D721Med (cell line): ENCODE results near the gene ANKRD22.

Source experiments
- DNase-seq: peaks from one replicate; pipeline ENCODE4 v3.0.0; 2011; ENCODE audit warnings: low spot score; ENCODE audit not compliant: insufficient read length
- FAIRE-seq: peaks from 2 replicates; lab custom pipeline; 2011; peaks lifted over from hg19 to GRCh38; lab: Jason Lieb, UNC
- TF ChIP-seq, protein P1 (sequence below): IDR thresholded peaks from 2 replicates; pipeline ENCODE4 v1.5.1; 2012; ENCODE audit warnings: mild to moderate bottlenecking, control low read depth; ENCODE audit not compliant: insufficient read depth; ENCODE audit errors: missing control alignments

The ANKRD22 gene

DNA sequence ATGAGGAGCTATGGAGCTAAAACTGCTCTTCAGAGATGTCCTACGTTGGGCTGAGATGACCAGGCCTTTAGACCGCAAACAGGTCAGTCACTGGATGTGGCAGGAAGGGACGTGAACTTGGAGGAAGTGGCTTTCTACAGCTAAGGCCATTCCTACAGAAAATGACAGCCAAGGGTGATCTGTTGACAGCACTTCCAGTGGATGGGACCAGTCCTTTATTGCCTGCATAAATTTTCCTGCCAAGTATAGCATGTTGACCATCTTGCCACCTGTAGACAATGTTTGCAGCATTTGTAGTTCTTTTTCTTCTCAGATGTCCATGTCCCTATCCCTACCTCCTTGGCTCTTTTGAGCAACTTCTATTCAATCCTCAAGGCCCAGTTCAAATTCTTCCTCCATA lies 45.7 kb downstream of the ANKRD22 start:
- DNase-seq (no peak), FAIRE-seq (no peak)
- TF ChIP-seq, protein P1, sequence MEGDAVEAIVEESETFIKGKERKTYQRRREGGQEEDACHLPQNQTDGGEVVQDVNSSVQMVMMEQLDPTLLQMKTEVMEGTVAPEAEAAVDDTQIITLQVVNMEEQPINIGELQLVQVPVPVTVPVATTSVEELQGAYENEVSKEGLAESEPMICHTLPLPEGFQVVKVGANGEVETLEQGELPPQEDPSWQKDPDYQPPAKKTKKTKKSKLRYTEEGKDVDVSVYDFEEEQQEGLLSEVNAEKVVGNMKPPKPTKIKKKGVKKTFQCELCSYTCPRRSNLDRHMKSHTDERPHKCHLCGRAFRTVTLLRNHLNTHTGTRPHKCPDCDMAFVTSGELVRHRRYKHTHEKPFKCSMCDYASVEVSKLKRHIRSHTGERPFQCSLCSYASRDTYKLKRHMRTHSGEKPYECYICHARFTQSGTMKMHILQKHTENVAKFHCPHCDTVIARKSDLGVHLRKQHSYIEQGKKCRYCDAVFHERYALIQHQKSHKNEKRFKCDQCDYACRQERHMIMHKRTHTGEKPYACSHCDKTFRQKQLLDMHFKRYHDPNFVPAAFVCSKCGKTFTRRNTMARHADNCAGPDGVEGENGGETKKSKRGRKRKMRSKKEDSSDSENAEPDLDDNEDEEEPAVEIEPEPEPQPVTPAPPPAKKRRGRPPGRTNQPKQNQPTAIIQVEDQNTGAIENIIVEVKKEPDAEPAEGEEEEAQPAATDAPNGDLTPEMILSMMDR = no peak

DNA sequence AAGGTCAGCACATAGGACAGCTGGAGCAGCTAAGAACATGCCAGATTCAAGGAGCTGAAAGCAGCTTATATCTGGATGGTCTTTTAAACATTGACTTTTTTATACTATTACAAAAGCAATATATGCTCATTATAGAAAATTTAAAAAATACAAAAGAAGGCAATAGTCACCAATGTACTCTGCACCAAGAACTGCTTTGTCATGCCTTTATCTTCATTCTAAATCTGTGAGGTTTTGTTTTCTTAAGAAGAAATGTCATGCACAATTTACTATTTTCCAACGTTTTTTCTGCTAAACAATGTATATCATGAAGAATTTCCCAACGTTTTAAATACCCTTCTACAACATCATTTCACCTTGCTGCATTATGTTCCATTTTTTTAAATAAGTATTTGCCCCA lies 46.3 kb downstream of the ANKRD22 start:
- TF ChIP-seq, protein P1 = no peak
- DNase-seq = no peak
- FAIRE-seq = no peak

DNA sequence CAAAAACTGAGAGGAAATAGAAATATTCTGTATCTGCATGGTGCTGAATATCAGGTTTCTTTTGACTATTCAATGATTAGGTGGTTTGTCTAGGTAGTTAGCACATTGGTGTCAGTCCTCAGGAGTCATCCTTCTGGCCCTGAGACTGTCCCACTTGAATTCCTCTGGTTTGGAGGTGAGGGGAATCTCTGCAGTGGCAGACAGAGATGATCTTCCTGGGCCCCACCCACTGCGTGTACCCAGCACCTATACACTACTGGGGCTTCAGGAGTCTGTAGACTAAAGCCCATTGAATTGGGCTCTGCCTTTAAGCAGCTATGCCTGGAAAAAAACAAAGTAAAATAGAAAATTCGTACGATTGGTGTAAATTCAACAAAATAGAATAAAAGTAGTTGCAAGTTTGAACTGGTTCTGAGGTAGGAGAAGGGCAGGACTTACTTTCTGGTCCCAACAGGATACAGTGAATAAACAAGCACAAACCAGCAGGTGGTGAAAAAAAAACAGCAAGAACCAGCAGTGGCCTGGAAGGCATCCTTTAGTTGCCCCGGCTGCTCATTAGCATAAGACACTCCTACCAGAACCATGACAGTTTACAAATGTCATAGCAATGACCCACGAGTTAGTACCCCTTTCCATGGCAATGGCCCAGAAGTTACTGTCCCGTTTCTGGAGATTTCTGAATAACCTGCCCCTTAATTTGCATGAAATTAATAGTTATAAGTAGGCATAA lies 47.4 kb downstream of the ANKRD22 start:
- TF ChIP-seq, protein P1 = no peak
- DNase-seq (no peak), FAIRE-seq (no peak)

DNA sequence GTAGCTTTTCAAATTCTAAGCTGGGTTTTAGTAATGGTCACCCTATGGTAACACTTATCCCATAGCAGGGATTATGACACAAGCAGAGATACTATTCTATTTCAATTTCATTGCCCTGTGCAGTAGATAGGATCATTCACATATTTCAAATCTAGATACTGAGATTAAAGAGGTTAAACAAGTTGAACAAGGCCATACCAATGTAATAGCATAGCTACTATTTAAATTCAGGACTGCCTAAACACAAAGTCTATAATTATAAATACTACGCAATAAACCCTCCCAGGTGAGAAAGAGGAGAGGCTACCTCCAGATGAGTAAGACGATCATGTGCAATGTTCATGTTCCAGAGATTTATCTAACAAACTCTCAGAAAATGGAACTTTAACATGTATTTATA lies 48.0 kb downstream of the ANKRD22 start:
- DNase-seq (no peak), FAIRE-seq (no peak)
- TF ChIP-seq, protein P1 = no peak

DNA sequence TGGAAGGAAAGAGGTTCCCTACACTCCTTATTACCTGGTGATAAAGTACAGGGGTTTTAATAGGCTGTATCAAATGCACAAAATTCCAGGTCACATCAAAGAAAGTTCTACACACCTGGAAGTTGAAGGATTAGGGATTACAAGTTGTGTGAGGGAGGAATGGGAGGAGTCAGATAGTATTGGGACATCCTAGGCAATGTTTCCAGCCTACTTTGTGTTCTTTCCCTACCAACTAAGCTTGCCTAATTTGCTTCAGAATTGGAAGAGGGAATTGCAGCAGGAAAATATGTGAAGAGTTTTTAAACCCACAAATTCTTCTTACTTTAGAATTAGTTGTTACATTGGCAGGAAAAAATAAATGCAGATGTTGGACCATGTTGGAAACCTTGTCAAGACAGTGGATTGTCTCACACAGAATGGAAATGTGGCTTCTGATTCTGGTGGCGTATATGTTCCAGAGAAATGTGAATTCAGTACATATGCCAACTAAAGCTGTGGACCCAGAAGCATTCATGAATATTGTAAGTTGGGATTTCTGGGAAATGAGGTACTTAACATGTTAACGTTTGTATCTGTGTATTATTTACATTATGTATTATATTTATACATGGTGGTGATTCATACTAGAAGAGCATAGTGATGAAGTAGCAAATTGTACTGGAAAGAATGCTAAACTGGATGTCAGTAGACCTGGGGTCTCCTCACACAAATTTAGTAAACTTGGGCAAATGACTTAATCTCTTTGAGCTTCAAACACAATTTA lies 48.9 kb downstream of the ANKRD22 start, which contains the start of gene LIPM:
LIPM (plus strand) TSS at position 208 of the 763 bp plus-strand sequence; CDS start at position 375, 167 bp downstream.
- FAIRE-seq (no peak), DNase-seq (no peak)
- TF ChIP-seq, protein P1 = no peak

DNA sequence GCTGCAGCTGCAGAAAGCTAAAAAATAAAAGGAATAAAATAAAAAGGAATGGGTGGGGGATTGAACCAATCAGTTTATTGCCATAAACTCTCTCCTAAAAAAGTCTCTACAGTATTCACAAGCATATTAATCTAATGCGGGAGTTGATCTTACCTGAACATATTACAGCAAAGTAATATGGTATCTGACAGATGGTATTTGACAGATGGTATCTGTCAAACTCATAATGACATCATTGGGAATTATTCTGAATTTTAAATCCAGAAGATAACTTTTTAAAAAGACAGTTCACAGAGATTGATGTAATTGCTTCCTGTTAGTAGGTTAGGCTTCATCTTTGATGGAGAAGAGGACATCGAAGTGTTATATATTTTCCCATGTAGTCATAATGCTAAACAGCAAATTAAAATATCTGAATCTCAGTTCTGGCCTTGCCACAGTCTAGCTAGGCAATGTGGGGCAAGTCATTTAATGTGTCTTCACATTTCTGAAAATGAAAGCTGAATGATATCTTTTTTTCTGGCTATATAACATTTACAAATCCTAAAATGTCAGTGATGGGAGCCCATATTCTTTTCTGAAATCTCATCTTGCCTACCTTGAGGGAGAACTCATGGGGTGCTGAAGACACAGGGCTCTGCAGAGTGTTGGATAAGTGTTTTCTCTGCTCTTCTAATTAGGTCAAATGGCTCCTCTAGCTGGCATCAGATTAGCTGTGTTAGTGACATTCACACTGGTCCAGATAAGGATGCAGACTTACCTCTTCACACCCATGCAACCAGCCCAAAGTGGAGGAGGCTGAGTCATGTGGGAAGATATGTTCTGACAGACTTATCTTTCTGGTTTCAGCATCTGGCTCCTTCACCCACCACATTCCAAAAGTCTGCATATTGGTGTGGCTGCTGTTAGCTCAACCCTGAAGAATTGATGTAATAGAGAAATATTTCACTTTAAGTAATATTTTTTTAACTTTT lies 51.2 kb downstream of the ANKRD22 start:
- FAIRE-seq (no peak), DNase-seq (no peak)

More for the DNA sequence above, 51.2 kb downstream of the ANKRD22 start:
- TF ChIP-seq, protein P1 = no peak
